Activated CD8-positive, alpha-beta T cell treated with anti-CD3 and anti-CD28 coated beads for 36 hours (primary cell): Measurements from ENCODE around the gene PIP5K1C. TPM values are rescaled to one million over a fixed set of nuclear protein-coding genes. Genes with fewer than 3 reads are reported as not detected.

Source experiments
- ATAC-seq: fragments of 200-7000 bp; cut with Tn5 transposase; one replicate; pipeline ENCODE4 v1.10.0; 2021; ENCODE audit warnings: mild to moderate bottlenecking, moderate library complexity
- CTCF ChIA-PET: fragments of 350-600 bp; sonication (Branson Sonifier 250); formaldehyde crosslinking; loops from one replicate; lab custom pipeline; 2021; ENCODE audit warnings: antibody characterized with exemption; lab: Charles Lee
- POLR2A ChIA-PET: fragments of 350-600 bp; sonication (Branson Sonifier 250); formaldehyde crosslinking; loops from one replicate; lab custom pipeline; 2021; ENCODE audit warnings: antibody characterized with exemption; lab: Charles Lee
- DNase-seq: peaks from one replicate; pipeline ENCODE4 v3.0.0-alpha.2; 2020
- H3K27ac Mint-ChIP-seq: one replicate; pipeline ENCODE4 v1.8.0; 2021; ENCODE audit warnings: mild to moderate bottlenecking, mixed read lengths
- H3K27me3 Mint-ChIP-seq: one replicate; pipeline ENCODE4 v1.8.0; 2021; ENCODE audit warnings: mixed read lengths
- H3K36me3 Mint-ChIP-seq: one replicate; pipeline ENCODE4 v1.8.0; 2021; ENCODE audit warnings: low read depth, mixed read lengths
- H3K4me1 Mint-ChIP-seq: one replicate; pipeline ENCODE4 v1.8.0; 2021; ENCODE audit warnings: low read depth, mixed read lengths
- H3K4me3 Mint-ChIP-seq: one replicate; pipeline ENCODE4 v1.8.0; 2021; ENCODE audit warnings: mild to moderate bottlenecking, moderate library complexity, mixed read lengths
- H3K9me3 Mint-ChIP-seq: one replicate; pipeline ENCODE4 v1.8.0; 2021; ENCODE audit warnings: mixed read lengths
- CTCF ChIP-seq: fragments of 200-600 bp; IDR thresholded peaks from one replicate; pipeline ENCODE4 v1.8.0; 2022; ENCODE audit warnings: antibody characterized with exemption, mild to moderate bottlenecking
- intact Hi-C: fragments of 100-400 bp; cut with micrococcal nuclease; formaldehyde crosslinking; loops from one replicate; pipeline ENCODE4 v1.10.0; 2022
- total RNA-seq, 2 experiments: library from RNA; stranded (reverse); gene quantifications; one replicate each; pipeline ENCODE4 v1.2.3, GENCODE V29; 2021

PIP5K1C gene
- total RNA-seq, 2 experiments from 2014 or later, result 20.4 to 22.2 TPM

GRCh38 chr19:3722443-3723109 lies 22.3 kb upstream of the PIP5K1C start:
- no peak for ATAC-seq
- no peaks in the 10 kb centered on the region for H3K36me3 Mint-ChIP-seq
- H3K27me3 Mint-ChIP-seq, result peaks cover 13% of the 10 kb centered on the region
- H3K4me3 Mint-ChIP-seq, result peak overlapping the region; percentile 43
- ChIA-PET CTCF (interaction anchor here (0.8 to 1.2 kb wide), 5 partner anchors 12 to 265 kb away, joined by 3 read pairs; no protein-coding TSS in a partner anchor), POLR2A (interaction anchor here (1.0 to 1.2 kb wide), 2 partner anchors 27 to 90 kb away, joined by 4 read pairs; no protein-coding TSS in a partner anchor)
- H3K27ac Mint-ChIP-seq, result no peak overlapping the region
- no peak for DNase-seq
- no peaks in the 10 kb centered on the region for H3K9me3 Mint-ChIP-seq
- peaks cover 6% of the 10 kb centered on the region for H3K4me1 Mint-ChIP-seq
- intact Hi-C loops, result no loop called here
- TF ChIP-seq CTCF, result no peak

- Mint-ChIP-seq H3K9me3 (no peaks in the 10 kb centered on the region), H3K27ac (no peak overlapping the region), H3K4me1 (peaks cover 6% of the 10 kb centered on the region), H3K27me3 (peaks cover 13% of the 10 kb centered on the region), H3K36me3 (no peaks in the 10 kb centered on the region), H3K4me3 (peak overlapping the region; percentile 47)
- intact Hi-C loops, result no loop called here
- DNase-seq (no peak), ATAC-seq (no peak)
- ChIA-PET POLR2A (interaction anchor here (1.0 to 1.2 kb wide), 3 partner anchors 14 to 91 kb away, joined by 3 to 4 read pairs (median 4); partner anchors contain the start of gene TJP3), CTCF (interaction anchor here (0.8 to 1.2 kb wide), 5 partner anchors 12 to 266 kb away, joined by 3 read pairs; no protein-coding TSS in a partner anchor)
- no peak for TF ChIP-seq CTCF
Observed at GRCh38 chr19:3721887-3722442, 21.7 kb upstream of the PIP5K1C start.

- ChIA-PET POLR2A (interaction anchor here (1.0 to 1.2 kb wide), 3 partner anchors 13 to 91 kb away, joined by 3 to 4 read pairs (median 4); partner anchors contain the start of gene TJP3), CTCF (interaction anchor here (1.1 to 1.2 kb wide), 2 partner anchors 13 to 94 kb away, joined by 3 read pairs; no protein-coding TSS in a partner anchor)
- Mint-ChIP-seq H3K4me1 (peaks cover 6% of the 10 kb centered on the region), H3K4me3 (peak overlapping the region; percentile 47), H3K27me3 (peaks cover 13% of the 10 kb centered on the region), H3K27ac (no peak overlapping the region), H3K9me3 (no peaks in the 10 kb centered on the region), H3K36me3 (no peaks in the 10 kb centered on the region)
- DNase-seq, result peak; percentile 89
- ATAC-seq, result peak; percentile 99
- TF ChIP-seq CTCF, result no peak
- intact Hi-C loops, result no loop called here
Observed at GRCh38 chr19:3721131-3721886, 21.0 kb upstream of the PIP5K1C start.

GRCh38 chr19:3720349-3720917 lies 20.2 kb upstream of the PIP5K1C start:
- Mint-ChIP-seq H3K27me3 (peaks cover 13% of the 10 kb centered on the region), H3K9me3 (no peaks in the 10 kb centered on the region), H3K27ac (no peak overlapping the region), H3K36me3 (no peaks in the 10 kb centered on the region), H3K4me1 (peaks cover 6% of the 10 kb centered on the region), H3K4me3 (no peak overlapping the region)
- no peak for ATAC-seq
- ChIA-PET POLR2A (no interaction called here), CTCF (interaction anchor here (0.8 to 1.0 kb wide), 3 partner anchors 12 to 54 kb away, joined by 3 to 6 read pairs (median 3); partner anchors contain the start of gene TJP3)
- no peak for TF ChIP-seq CTCF
- DNase-seq, result no peak
- intact Hi-C loops, result no loop called here
